ENCODE data around the gene SPRY1.

Gene SPRY1

DNA sequence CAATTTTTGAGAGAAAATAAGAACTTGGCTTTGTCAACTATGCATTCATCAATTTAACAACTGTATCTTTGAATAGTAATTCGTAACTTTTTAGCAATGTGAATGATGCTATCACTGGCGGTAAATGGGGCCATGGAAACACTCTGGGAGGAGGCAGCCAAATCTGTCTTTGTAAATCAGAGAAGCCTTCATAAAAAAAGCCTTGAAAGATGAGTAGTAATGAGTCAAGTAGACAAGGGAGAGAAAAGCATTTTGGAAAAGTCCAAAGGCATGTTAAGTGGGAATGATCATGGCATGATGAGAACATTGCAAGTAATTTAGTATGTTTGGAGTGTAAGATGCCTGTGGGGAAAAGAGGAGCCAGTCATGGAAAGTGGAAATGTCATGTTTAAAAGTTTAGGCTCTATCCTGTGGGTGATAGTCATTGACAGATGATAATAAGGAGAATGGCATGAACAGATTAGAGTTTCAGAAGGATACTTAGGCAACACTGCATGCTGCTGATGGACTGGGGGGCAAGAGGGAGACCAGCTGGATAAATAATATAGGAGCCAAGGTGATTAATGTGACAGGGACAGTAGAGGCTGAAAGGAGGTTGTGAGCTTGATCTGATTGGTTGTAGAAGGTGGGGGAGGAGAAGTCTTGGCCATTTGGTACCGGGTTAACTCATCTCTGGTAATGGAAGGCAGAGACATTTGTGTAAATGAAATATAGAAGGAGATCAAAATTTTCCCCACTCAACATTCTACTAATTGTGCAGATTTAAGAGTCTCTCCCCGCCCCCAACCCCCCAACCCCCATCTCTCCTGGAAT, 16.3 kb downstream of the SPRY1 start:
- Histone ChIP-seq H3K4me1 (ENCODE audit: insufficient read depth, low read length) (peaks cover 32% of the 10 kb centered on the region), H3K36me3 (ENCODE audit: insufficient read depth, low read depth, low read length) (no peaks in the 10 kb centered on the region), H3K27ac (ENCODE audit: low read length) (no peak overlapping the region), H3K9me3 (ENCODE audit: insufficient read depth, low read depth, low read length) (no peaks in the 10 kb centered on the region), H3K27me3 (ENCODE audit: insufficient read depth, low read length) (no peaks in the 10 kb centered on the region), H3K9ac (ENCODE audit: low read depth, low read length) (no peak overlapping the region), H3K4me3 (ENCODE audit: low read length) (no peak overlapping the region)

DNA sequence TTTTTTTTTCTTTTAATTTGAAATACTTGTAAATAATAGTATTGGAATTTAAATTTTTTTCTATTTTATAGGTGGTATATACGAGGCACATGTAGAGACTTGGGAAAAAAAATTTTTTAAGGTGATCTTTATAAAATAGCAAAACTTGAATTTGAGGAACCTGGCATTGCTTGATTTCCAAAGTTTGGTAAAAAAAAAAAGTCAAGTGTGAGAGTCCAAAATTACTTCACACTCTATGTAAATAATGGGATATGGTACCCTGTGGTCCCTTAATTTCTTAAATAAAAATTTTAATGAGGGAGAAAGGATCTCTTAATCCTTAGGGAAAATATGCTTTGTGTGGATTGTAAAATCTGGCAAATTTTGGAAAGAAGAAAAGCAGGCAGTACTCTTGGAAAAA, 19.0 kb downstream of the SPRY1 start:
- Histone ChIP-seq H3K9ac (ENCODE audit: low read depth, low read length) (no peak overlapping the region), H3K27ac (ENCODE audit: low read length) (no peak overlapping the region), H3K4me1 (ENCODE audit: insufficient read depth, low read length) (peaks cover 35% of the 10 kb centered on the region), H3K9me3 (ENCODE audit: insufficient read depth, low read depth, low read length) (no peaks in the 10 kb centered on the region), H3K27me3 (ENCODE audit: insufficient read depth, low read length) (no peaks in the 10 kb centered on the region), H3K36me3 (ENCODE audit: insufficient read depth, low read depth, low read length) (no peaks in the 10 kb centered on the region), H3K4me3 (ENCODE audit: low read length) (no peak overlapping the region)

DNA sequence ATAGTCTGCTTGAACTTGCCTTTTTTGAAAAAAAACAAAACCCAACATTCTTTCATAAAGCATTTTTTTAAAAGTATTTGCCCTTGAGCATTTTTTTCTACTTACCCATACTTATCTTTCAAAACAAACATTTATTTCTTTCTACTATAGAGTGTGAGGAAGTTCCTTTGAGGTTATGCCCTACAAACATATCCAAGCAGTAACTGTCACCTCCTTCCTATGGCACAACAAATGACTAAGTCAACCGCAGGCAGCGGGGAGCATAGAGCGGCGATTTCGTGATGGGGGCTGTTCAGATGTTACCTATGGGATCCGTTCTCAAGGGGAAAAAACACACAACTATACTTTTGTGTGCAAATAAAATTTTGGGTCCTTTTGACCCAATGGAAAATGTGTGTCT, 19.4 kb downstream of the SPRY1 start:
- H3K4me3 ChIP-seq (ENCODE audit: low read length): no peak overlapping the region
- no peaks in the 10 kb centered on the region for H3K27me3 ChIP-seq (ENCODE audit: insufficient read depth, low read length)
- H3K36me3 ChIP-seq (ENCODE audit: insufficient read depth, low read depth, low read length): no peaks in the 10 kb centered on the region
- no peaks in the 10 kb centered on the region for H3K9me3 ChIP-seq (ENCODE audit: insufficient read depth, low read depth, low read length)
- H3K4me1 ChIP-seq (ENCODE audit: insufficient read depth, low read length): peaks cover 35% of the 10 kb centered on the region
- H3K27ac ChIP-seq (ENCODE audit: low read length): no peak overlapping the region
- no peak overlapping the region; the same call in 1 of the 2 replicates for H3K9ac ChIP-seq (ENCODE audit: low read depth, low read length)

DNA sequence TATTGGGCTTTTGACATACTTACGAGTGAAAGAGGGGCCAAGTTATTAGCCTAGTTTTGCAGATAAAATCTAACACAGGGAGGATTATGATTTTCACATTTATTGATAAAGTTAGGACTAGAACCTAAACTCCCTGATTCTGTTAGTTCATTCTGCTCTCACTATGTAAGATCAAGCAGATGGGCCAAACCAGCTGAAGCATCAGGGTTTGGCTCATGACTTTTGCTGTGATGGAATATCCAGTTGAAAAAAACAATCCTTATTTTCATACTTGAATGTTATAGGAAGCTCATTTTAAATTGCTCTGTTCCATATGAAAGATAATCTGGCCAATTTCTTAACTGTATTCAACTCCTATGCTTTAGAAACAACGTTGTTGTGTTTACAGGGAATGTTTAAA, 21.2 kb downstream of the SPRY1 start:
- Histone ChIP-seq H3K27me3 (ENCODE audit: insufficient read depth, low read length) (no peaks in the 10 kb centered on the region), H3K4me1 (ENCODE audit: insufficient read depth, low read length) (peaks cover 32% of the 10 kb centered on the region), H3K9ac (ENCODE audit: low read depth, low read length) (peak overlapping the region; percentile 65; the same call in 1 of the 2 replicates), H3K36me3 (ENCODE audit: insufficient read depth, low read depth, low read length) (no peaks in the 10 kb centered on the region), H3K27ac (ENCODE audit: low read length) (peak overlapping the region; percentile 70), H3K9me3 (ENCODE audit: insufficient read depth, low read depth, low read length) (no peaks in the 10 kb centered on the region), H3K4me3 (ENCODE audit: low read length) (peak overlapping the region; percentile 51; the same call in 1 of the 2 replicates)

DNA sequence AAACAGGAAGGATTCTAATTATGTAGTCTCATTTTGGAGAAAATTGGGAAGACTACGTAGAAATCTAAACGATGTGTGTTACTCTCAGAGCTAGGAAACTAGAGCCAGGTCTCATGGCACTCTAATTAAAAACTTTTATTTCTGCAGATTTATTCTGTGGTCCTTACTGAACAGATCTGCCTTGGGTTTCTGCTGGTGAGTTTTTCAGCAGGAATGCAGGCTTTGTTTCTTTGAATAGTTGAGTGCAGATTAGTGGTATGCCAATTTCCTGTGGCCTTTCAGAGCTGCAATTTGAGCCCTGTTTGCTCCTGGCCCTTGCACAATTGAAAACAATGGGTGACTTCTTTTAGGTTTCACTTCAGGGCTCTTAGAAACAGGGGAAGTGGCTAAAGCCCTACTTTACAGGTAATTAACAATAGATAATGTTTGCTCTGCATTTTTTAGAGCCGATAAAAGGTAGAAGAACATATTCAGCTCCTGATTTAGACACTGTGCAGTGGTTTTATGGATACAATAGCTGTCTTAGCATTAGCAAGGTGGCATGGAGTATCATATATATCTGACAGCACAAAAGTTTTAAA, 21.8 kb downstream of the SPRY1 start:
- Histone ChIP-seq H3K36me3 (ENCODE audit: insufficient read depth, low read depth, low read length) (no peaks in the 10 kb centered on the region), H3K27ac (ENCODE audit: low read length) (peak overlapping the region; percentile 70), H3K27me3 (ENCODE audit: insufficient read depth, low read length) (no peaks in the 10 kb centered on the region), H3K4me1 (ENCODE audit: insufficient read depth, low read length) (peaks cover 32% of the 10 kb centered on the region), H3K4me3 (ENCODE audit: low read length) (peak overlapping the region; percentile 51), H3K9ac (ENCODE audit: low read depth, low read length) (peak overlapping the region; percentile 65), H3K9me3 (ENCODE audit: insufficient read depth, low read depth, low read length) (no peaks in the 10 kb centered on the region)

DNA sequence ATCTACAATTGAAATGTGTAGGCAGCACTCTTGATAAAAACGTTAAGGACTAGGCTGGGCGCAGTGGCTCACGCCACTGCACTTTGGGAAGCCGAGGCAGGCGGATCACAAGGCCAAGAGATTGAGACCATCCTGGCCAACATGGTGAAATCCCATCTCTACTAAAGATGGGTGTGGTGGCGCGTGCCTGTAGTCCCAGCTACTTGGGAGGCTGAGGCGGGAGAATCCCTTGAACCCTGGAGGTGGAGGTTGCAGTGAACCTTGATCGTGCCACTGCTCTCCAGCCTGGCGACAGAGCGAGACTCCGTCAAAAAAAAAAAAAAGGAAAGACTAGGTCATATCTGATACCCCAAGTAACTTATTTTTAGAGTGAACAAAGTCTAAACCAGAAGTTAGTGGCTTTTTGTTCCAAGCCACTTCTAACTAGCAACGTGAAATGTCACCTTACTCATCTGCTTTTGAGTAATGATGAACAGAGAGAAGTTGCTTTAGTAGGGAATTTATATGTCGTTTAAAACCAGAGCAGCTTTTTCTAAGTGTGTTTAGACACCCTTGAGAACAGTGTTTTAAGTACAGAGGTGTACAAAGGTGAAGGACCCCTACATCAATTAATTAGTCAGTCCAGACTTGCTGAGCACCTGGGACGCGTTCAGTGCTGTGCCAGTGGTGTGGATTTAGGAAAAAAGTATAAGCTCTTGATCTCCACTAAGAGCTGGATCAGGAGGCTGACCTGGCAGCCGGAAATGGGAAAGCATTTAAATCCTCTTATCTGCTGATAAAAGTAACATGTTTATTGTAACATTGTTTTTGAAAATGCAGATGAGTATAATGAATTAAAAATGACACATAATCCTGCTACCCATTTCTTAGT, 23.5 kb downstream of the SPRY1 start:
- peak overlapping the region; percentile 25 for H3K27ac ChIP-seq (ENCODE audit: low read length)
- H3K9me3 ChIP-seq (ENCODE audit: insufficient read depth, low read depth, low read length): no peaks in the 10 kb centered on the region
- no peak overlapping the region for H3K9ac ChIP-seq (ENCODE audit: low read depth, low read length)
- peaks cover 32% of the 10 kb centered on the region for H3K4me1 ChIP-seq (ENCODE audit: insufficient read depth, low read length)
- no peak overlapping the region for H3K4me3 ChIP-seq (ENCODE audit: low read length)
- no peaks in the 10 kb centered on the region for H3K27me3 ChIP-seq (ENCODE audit: insufficient read depth, low read length)
- H3K36me3 ChIP-seq (ENCODE audit: insufficient read depth, low read depth, low read length): no peaks in the 10 kb centered on the region

DNA sequence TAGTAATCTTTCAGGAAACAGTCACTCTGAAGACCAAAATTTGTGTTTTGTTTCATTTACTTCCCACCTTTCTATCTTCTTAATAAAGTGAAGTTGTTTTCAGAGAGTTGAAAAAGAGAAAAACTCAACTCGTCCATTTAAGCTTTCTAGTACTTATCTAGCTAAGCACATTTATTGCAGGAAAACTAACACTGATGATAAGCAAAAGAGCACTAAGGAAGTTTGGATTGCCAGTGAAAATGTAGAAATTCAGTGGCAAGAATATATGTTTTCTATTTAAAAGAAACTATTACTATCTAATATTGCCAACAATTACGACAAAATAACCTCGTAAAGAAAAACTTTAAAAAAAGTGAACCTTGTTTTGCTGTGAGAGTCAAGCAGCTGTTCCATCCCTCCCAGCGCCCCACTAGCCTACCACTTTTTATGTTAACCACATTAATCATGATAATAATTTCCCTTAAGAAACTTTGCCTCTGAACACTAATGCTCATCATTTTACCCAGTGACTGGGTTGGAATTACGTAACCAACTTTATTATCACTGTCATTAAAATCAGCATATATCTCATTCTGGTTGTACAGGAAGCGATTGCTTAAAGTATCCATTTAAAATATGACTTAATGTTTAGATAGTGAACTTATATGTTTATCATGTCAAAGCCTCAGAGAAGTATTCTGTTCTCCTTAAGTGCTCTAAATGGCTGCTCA, 24.8 kb downstream of the SPRY1 start:
- Histone ChIP-seq H3K27ac (ENCODE audit: low read length) (no peak overlapping the region), H3K36me3 (ENCODE audit: insufficient read depth, low read depth, low read length) (no peaks in the 10 kb centered on the region), H3K9ac (ENCODE audit: low read depth, low read length) (no peak overlapping the region), H3K4me1 (ENCODE audit: insufficient read depth, low read length) (peaks cover 25% of the 10 kb centered on the region), H3K27me3 (ENCODE audit: insufficient read depth, low read length) (no peaks in the 10 kb centered on the region), H3K9me3 (ENCODE audit: insufficient read depth, low read depth, low read length) (no peaks in the 10 kb centered on the region), H3K4me3 (ENCODE audit: low read length) (no peak overlapping the region)

DNA sequence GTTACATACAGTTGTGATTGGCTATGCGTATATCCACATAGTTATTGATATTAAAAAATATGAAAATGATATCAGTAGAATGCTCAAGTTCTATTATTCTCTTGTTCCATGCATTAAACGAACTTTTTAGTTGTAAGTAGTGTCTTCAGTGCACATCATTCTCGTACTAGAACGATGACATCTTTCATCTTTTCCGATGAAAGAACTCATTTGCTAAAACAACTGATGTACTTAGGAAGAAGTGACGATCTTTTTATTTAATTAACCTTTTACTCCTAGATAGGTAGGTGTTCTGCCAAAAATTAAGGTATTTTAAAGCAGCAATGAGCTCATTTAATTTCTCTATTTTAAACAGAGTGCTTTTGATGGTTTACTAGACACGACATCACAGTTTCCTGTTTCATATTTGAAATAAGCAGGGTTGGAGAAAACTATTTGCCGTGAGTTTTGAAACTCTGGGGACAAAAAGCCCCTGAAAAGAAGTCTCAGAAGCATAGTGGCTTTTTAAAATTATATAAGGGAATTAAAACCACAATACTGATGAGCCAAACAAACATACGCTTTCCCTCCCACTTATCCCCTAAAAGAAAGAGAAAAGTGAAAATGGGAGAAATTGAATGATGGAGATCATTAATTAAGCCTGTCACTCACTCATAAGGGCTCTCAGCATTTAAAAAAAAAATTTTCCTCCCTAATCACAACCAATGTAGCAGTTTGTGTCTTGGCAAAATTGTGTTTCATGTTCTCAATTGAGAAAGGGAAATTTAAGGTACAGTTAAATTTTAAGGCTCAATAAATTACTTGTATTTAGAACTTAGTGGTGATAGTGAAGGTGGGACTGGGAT, 25.6 kb downstream of the SPRY1 start:
- no peaks in the 10 kb centered on the region for H3K36me3 ChIP-seq (ENCODE audit: insufficient read depth, low read depth, low read length)
- H3K9me3 ChIP-seq (ENCODE audit: insufficient read depth, low read depth, low read length): no peaks in the 10 kb centered on the region
- H3K4me1 ChIP-seq (ENCODE audit: insufficient read depth, low read length): peaks cover 17% of the 10 kb centered on the region
- H3K9ac ChIP-seq (ENCODE audit: low read depth, low read length): no peak overlapping the region
- no peaks in the 10 kb centered on the region for H3K27me3 ChIP-seq (ENCODE audit: insufficient read depth, low read length)
- no peak overlapping the region for H3K4me3 ChIP-seq (ENCODE audit: low read length)
- no peak overlapping the region for H3K27ac ChIP-seq (ENCODE audit: low read length)

DNA sequence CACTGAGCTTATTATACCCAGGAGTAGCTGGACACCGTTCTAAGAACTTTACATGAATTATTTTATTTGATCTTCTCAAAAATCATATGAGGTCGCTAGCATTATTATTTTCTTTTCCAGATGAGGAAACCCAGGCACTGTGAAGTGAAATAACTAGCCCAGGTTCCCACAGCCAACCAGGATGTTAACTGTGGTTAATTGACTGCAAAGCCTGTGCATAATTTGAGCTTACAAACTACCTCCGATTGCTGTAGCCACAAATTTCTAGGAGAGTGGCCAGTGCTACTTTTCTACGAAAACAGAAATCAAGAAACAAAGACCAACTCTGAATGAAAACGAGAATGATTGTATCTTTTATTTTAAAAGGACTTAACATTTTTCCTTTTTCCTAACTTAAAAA, 27.2 kb downstream of the SPRY1 start:
- Histone ChIP-seq H3K4me3 (ENCODE audit: low read length) (no peak overlapping the region), H3K4me1 (ENCODE audit: insufficient read depth, low read length) (peaks cover 3% of the 10 kb centered on the region), H3K27ac (ENCODE audit: low read length) (no peak overlapping the region), H3K9me3 (ENCODE audit: insufficient read depth, low read depth, low read length) (peaks cover 10% of the 10 kb centered on the region), H3K9ac (ENCODE audit: low read depth, low read length) (no peak overlapping the region), H3K27me3 (ENCODE audit: insufficient read depth, low read length) (no peaks in the 10 kb centered on the region), H3K36me3 (ENCODE audit: insufficient read depth, low read depth, low read length) (no peaks in the 10 kb centered on the region)

DNA sequence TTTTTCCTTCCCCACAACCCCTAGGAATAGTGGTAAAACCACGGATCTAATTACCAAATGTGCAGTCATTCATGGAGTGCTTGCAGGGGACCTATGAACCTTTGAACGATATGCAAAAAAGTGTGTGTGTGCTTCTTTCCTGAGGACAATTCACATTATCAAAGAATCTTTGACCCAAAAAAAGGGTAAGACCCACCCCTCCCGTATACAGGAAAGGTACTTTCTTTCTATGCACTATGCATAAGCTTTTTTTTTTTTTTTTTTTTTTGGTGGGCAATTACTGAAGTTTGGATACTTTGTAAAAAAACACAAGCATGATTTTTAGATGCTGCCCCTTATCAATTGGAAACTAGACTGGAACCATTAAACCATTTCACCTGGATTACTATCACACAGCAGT, 31.4 kb downstream of the SPRY1 start:
- Histone ChIP-seq H3K9ac (ENCODE audit: low read depth, low read length) (no peak overlapping the region), H3K4me3 (ENCODE audit: low read length) (no peak overlapping the region), H3K27me3 (ENCODE audit: insufficient read depth, low read length) (no peaks in the 10 kb centered on the region), H3K27ac (ENCODE audit: low read length) (no peak overlapping the region), H3K36me3 (ENCODE audit: insufficient read depth, low read depth, low read length) (no peaks in the 10 kb centered on the region), H3K9me3 (ENCODE audit: insufficient read depth, low read depth, low read length) (peaks cover 10% of the 10 kb centered on the region), H3K4me1 (ENCODE audit: insufficient read depth, low read length) (no peaks in the 10 kb centered on the region)

DNA sequence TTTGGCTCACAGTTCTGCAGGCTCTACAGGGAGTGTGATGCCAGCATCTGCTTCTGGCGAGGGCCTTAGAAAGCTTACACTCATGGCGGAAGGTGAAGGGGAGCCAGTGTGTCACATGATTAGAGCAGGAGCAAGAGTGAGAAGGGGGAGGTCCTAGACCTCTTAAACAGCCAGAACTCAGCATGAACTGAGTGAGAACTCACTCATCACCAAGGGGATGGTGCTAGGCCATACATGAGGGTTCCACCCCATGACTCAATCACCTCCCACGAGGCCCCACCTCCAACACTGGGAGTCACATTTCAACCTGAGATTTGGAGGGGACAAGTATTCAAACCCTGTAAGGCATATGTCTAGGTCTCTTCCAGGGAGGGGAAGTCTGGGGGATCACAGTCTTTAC, 33.4 kb downstream of the SPRY1 start:
- no peak overlapping the region for H3K27ac ChIP-seq (ENCODE audit: low read length)
- H3K4me1 ChIP-seq (ENCODE audit: insufficient read depth, low read length): no peaks in the 10 kb centered on the region
- no peak overlapping the region for H3K4me3 ChIP-seq (ENCODE audit: low read length)
- H3K9me3 ChIP-seq (ENCODE audit: insufficient read depth, low read depth, low read length): peaks cover 10% of the 10 kb centered on the region
- H3K27me3 ChIP-seq (ENCODE audit: insufficient read depth, low read length): no peaks in the 10 kb centered on the region
- no peaks in the 10 kb centered on the region for H3K36me3 ChIP-seq (ENCODE audit: insufficient read depth, low read depth, low read length)
- no peak overlapping the region for H3K9ac ChIP-seq (ENCODE audit: low read depth, low read length)
